Activated CD4-positive, alpha-beta T cell treated with anti-CD3 and anti-CD28 coated beads, Interleukin-2, amount 10 ng/mL, durations not matched to agents 24 days and 14 days (primary cell): ENCODE measurements around the gene TUBA8. TPM values are rescaled to one million over a fixed set of nuclear protein-coding genes. Genes with fewer than 3 reads are reported as not detected.
A peak's percentile ranks its signal among the peaks of the same experiment; 100 is the strongest.
"Not testable (repeated sequence)": the region's sequence is repeated elsewhere in the genome, so short reads cannot be mapped to it uniquely, and the experiment has no call there.

Source experiments
- DNase-seq: peaks from one replicate; pipeline ENCODE4 v3.0.0; 2022
- H3K27ac Mint-ChIP-seq: one replicate; pipeline ENCODE4 v1.8.0; 2022; ENCODE audit warnings: mild to moderate bottlenecking, mixed read lengths
- H3K27me3 Mint-ChIP-seq: one replicate; pipeline ENCODE4 v1.8.0; 2022; ENCODE audit warnings: mixed read lengths
- H3K36me3 Mint-ChIP-seq: one replicate; pipeline ENCODE4 v1.8.0; 2022; ENCODE audit warnings: low read depth, mild to moderate bottlenecking, mixed read lengths
- H3K4me1 Mint-ChIP-seq: one replicate; pipeline ENCODE4 v1.8.0; 2021; ENCODE audit warnings: mixed read lengths
- H3K4me3 Mint-ChIP-seq: one replicate; pipeline ENCODE4 v1.8.0; 2022; ENCODE audit warnings: mild to moderate bottlenecking, moderate library complexity, mixed read lengths
- H3K9me3 Mint-ChIP-seq: one replicate; pipeline ENCODE4 v1.8.0; 2021; ENCODE audit warnings: mixed read lengths
- intact Hi-C: fragments of 100-400 bp; cut with micrococcal nuclease; formaldehyde crosslinking; loops from one replicate; pipeline ENCODE4 v1.15.1; 2023
- total RNA-seq: library from RNA; stranded (reverse); gene quantifications from 2 replicates; pipeline ENCODE4 v1.2.3, GENCODE V29; 2022

Gene TUBA8
- total RNA-seq = 1.2 and 1.7 TPM in 2 replicates

DNA sequence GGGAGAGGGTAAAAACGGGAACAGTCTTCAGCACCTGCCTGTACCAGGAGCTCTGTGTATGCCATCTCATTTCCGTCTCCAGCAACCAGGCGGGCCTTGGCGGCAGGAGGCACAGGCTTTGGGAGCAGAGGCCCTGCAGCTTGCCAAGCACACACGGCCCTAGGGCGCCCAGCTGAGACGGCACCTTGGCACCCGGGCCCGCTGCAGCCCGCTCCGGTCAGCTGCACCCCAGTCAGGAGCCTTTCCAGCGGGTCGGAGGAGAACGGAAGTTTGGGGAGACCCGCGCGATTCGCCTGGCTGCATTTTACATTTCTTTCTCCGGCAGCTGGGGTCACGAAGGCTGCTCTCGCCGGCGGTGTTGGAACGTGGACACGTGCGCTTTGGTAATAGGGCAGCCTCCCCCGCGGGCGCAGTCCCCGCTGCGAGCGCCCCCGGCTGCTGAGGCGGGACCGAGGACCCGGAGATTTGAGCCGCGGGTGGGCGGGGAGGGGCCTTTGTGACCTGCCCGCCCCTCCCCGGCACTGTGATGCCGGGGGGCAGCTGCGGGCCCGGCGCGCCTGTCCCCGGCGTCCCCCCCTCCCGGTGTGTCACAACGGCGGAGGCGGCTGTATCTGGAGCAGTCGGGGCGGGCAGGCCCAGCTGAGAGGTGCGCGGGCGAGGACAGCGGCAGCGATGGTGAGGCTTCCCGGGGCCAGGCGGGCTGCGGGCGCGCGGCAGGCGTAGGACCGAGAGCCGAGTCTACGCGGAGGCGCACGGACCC is at the start of gene TUBA8:
Gene TUBA8 (plus strand): TSS at position 616 of the 760 bp plus-strand sequence. CDS start 57 bp downstream, at position 673.
- intact Hi-C loops = no loop called here
- H3K27ac Mint-ChIP-seq = peak within 1 kb of the TSS; percentile 31
- H3K4me1 Mint-ChIP-seq = peaks cover 27% of the 10 kb centered on the region
- peak within 1 kb of the TSS; percentile 78 for H3K4me3 Mint-ChIP-seq
- DNase-seq = peak; percentile 72
- peaks cover 15% of the 10 kb centered on the region for H3K36me3 Mint-ChIP-seq
- peaks cover 7% of the 10 kb centered on the region for H3K9me3 Mint-ChIP-seq
- H3K27me3 Mint-ChIP-seq = peaks cover 36% of the 10 kb centered on the region

DNA sequence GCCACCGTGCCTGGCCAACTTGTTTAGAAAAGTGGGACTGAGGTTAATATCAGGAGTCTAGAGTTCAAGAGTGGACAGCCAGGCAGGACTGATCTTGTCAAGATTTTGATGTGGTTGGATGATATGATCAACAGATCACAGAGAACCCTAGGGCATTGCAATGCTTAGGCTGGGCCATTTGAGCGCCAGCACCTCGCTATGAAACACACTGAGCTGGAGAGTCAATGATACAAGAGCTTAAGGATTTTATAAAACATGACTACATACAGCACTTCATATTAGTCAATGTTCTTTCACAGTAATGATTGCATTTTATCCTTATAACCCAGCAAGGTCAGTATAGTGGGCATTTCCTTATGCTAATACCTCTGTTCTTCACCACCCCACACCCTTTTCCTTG is 48.2 kb upstream of the TUBA8 start:
- Mint-ChIP-seq H3K36me3 (no peaks in the 10 kb centered on the region), H3K4me1 (no peaks in the 10 kb centered on the region), H3K4me3 (no peak overlapping the region), H3K9me3 (no peaks in the 10 kb centered on the region), H3K27me3 (peaks cover 41% of the 10 kb centered on the region), H3K27ac (no peak overlapping the region)
- intact Hi-C loops = no loop called here
- no peak for DNase-seq

DNA sequence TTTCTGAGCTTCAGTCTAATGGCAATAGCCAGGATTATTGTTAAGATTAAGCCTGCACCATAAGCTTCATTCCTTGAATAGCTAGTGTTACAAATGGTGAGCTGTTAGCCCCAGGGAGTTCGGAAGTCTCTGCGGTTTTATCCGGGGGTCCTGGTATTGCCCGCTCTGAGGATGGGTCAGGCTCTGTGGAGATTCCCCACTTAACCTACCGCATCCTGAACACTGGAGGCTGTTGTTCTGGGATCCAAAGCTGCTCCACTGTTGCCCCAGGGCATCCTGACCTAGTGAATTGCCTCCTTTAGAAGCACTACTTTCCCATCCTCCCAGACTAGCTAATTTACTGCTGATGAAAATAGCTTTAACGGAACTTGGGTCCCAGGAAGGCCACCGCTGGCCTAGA is 47.3 kb upstream of the TUBA8 start:
- H3K9me3 Mint-ChIP-seq = no peaks in the 10 kb centered on the region
- H3K27ac Mint-ChIP-seq = no peak overlapping the region
- H3K4me1 Mint-ChIP-seq = no peaks in the 10 kb centered on the region
- H3K36me3 Mint-ChIP-seq = no peaks in the 10 kb centered on the region
- H3K4me3 Mint-ChIP-seq = no peak overlapping the region
- DNase-seq = no peak
- H3K27me3 Mint-ChIP-seq = peaks cover 39% of the 10 kb centered on the region
- intact Hi-C loops = no loop called here

DNA sequence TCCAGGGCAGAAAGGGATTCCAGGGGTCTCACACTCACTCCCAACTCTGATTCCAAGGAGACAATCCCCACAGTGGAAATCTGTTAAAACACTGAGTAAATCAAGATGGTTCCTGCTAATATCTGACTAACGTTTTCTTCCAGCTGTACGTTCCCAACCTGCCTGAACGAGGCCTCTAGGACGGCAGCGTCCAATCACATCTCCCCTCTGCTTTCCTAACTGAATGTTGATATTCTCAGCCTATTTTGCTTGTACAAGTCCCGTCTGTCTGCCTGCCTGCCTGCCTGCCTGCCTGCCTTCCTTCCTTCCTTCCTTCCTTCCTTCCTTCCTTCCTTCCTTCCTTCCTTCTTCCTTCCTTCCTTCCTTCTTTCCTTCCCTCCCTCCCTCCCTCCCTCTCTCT is 46.9 kb upstream of the TUBA8 start:
- DNase-seq, H3K27ac Mint-ChIP-seq, H3K4me1 Mint-ChIP-seq, H3K9me3 Mint-ChIP-seq, H3K4me3 Mint-ChIP-seq, H3K36me3 Mint-ChIP-seq, intact Hi-C loops: not testable (repeated sequence)
- peaks cover 41% of the 10 kb centered on the region for H3K27me3 Mint-ChIP-seq

DNA sequence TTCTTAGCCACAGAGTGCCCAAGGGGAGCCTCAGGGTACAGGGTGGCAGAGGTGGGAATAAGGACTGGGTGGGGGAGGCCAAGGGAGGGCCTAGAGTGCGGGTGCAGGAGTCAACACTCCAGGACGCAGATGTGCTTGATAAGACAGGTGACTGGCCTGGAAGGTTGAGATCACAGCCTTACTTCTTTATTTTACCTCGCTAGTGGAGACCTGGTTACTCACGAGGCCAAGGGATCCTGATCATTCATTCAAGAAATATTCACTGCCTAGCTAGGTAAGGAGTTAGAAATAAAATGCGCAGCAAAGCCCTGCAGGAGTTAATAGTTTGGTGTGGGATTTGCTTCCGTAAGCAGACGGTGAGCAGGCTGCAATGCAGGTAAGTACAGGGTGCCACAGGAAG is 46.0 kb upstream of the TUBA8 start:
- no peaks in the 10 kb centered on the region for H3K9me3 Mint-ChIP-seq
- no peak for DNase-seq
- no peaks in the 10 kb centered on the region for H3K4me1 Mint-ChIP-seq
- intact Hi-C loops = no loop called here
- no peak overlapping the region for H3K27ac Mint-ChIP-seq
- H3K36me3 Mint-ChIP-seq = no peaks in the 10 kb centered on the region
- H3K27me3 Mint-ChIP-seq = peaks cover 47% of the 10 kb centered on the region
- no peak overlapping the region for H3K4me3 Mint-ChIP-seq

DNA sequence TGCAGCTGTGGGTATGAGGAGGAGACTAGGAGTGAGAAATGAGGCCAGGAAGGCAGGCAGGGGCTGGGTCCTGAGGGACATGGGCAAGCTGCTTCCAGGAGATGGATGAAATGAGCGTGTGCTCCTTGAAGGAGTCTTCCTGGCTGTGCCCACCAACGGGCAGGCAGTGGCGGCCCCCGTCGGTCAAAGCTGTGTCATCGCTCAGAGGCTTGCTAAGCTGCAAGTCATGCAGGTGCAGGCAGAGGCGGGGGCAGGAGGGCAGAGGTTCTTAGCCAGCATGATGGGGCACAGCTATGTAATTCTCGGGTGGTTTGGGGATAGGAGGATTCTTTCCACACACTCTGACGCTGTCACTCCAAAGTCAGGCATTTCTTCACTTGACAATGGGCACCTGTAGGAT is 45.4 kb upstream of the TUBA8 start:
- Mint-ChIP-seq H3K9me3 (no peaks in the 10 kb centered on the region), H3K27ac (no peak overlapping the region), H3K4me1 (no peaks in the 10 kb centered on the region), H3K36me3 (no peaks in the 10 kb centered on the region), H3K4me3 (no peak overlapping the region), H3K27me3 (peaks cover 49% of the 10 kb centered on the region)
- no peak for DNase-seq
- intact Hi-C loops = no loop called here

DNA sequence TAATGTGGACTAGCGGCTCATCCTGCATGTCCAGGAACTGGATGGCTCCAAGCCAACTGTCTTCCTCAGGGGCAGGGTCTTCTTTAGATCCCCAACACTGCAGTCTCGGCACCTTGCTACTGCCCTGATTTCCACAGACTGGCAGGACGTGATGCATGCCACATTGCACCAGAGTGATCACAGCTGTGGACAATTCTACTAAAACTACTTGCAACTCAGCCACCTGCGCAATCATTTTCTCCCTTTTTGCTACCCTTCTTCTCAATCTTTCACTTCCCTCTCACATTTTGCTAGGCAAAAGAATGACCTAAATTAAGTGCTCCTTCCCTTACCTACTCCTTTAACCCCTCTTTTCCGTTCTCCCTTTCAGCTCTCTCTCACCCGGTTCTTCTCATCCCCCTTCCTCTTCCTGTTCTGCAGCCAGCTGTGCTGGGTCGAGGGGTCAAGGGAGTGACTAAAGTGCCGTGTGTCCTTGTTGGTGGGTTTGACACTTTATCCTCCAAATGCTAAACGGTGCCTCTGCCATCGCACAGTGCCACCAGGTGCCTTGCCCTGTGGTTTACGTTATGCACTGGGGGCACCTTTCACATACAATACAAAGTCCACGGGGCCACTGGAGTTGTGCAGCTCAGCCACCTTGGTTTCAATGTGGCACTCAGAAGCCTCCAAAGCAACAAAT is 44.3 kb upstream of the TUBA8 start:
- no peak overlapping the region for H3K4me3 Mint-ChIP-seq
- H3K27ac Mint-ChIP-seq = no peak overlapping the region
- DNase-seq = no peak
- no peaks in the 10 kb centered on the region for H3K4me1 Mint-ChIP-seq
- intact Hi-C loops = no loop called here
- H3K36me3 Mint-ChIP-seq = no peaks in the 10 kb centered on the region
- H3K27me3 Mint-ChIP-seq = peaks cover 49% of the 10 kb centered on the region
- no peaks in the 10 kb centered on the region for H3K9me3 Mint-ChIP-seq

DNA sequence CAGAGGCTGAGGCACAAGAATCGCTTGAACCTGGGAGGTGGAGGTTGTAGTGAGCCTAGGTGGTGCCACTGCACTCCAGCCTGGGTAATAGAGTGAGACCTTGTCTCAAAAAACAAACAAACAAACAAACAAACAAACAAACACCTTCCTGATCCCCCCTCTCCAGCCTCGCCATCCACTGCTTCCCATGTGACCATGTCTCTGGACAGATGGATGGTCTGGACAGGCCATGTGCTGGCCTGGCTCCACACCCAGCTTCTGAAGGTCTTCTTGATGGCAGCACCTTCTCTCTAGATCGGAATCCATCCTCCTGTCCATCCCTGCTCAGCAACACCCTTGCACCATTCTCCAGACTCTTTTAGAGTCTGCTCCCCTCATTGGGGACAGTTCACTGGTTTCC is 43.5 kb upstream of the TUBA8 start:
- peaks cover 49% of the 10 kb centered on the region for H3K27me3 Mint-ChIP-seq
- no peak overlapping the region for H3K27ac Mint-ChIP-seq
- no peak overlapping the region for H3K4me3 Mint-ChIP-seq
- intact Hi-C loops = no loop called here
- H3K9me3 Mint-ChIP-seq = no peaks in the 10 kb centered on the region
- H3K36me3 Mint-ChIP-seq = no peaks in the 10 kb centered on the region
- DNase-seq = no peak
- no peaks in the 10 kb centered on the region for H3K4me1 Mint-ChIP-seq

DNA sequence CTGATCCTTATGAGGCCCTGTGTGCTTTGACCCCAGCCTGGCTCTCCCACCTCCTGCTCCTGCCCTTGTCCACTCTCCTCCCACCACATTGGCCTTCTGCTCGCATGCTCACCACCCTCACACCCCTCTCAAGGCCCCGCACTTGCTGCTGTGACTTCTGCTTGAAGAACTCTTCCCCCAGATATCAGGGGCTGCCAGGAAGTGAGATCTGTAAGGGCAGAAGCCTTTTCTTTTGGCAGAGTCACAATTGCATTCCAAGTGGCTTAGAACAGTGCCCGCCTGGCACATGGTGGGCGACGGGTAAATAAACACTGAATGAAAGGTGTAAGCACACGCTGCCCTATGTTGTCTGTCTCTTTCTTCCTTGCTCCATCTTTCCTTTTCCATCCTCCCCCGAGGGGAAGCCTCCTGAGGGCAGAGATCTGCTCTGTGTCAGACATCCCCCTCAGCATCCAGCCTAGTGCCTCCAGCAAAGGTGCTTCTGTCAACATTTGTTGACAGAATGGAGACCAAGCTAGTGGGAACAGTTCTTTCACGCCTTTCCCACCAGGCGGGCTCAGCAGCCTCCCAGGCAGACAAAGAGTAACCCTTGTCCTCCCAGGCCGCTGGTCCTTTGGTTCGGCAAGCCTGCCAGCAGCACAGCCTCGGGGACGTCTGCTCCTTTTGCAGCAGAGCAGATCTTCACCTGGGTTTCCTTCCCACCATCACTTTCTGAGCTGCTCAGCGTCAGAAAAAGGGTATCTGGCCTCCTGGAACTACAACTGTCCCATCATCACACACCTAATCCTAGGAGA is 42.9 kb upstream of the TUBA8 start:
- Mint-ChIP-seq H3K4me3 (no peak overlapping the region), H3K27me3 (peaks cover 49% of the 10 kb centered on the region), H3K4me1 (no peaks in the 10 kb centered on the region), H3K9me3 (no peaks in the 10 kb centered on the region), H3K36me3 (no peaks in the 10 kb centered on the region), H3K27ac (no peak overlapping the region)
- intact Hi-C loops = no loop called here
- no peak for DNase-seq

DNA sequence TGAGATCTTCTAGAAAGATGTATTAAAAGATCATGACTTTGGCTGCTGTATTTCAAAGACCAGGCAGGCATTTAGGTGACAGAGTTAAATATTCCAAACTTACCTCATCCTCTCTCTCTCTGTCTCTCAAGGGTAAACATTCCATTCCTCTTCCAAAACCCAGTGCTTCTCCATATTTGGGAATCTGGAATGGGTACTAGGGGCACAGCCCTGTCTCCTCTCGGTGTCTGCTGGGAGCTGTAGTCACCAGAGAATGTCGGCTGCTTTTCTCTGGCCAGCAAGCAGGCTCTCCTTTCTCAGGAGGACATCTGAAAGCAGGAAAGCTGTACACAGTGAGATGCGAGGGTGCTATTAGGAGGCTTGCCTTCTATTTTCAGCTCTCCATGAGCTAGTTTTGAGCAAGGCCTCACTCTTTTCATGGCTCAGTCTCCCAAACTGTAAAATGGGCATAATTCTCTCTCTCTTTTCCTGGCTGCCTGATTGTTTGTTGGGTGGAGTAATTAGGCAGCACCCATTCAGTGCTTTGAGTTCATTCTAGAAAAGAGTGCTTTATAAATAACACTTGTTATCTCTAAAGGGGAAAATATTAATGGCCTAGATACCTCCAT is 42.1 kb upstream of the TUBA8 start:
- no peak for DNase-seq
- no peaks in the 10 kb centered on the region for H3K4me1 Mint-ChIP-seq
- intact Hi-C loops = no loop called here
- H3K9me3 Mint-ChIP-seq = no peaks in the 10 kb centered on the region
- H3K27ac Mint-ChIP-seq = no peak overlapping the region
- H3K4me3 Mint-ChIP-seq = no peak overlapping the region
- peaks cover 49% of the 10 kb centered on the region for H3K27me3 Mint-ChIP-seq
- no peaks in the 10 kb centered on the region for H3K36me3 Mint-ChIP-seq

DNA sequence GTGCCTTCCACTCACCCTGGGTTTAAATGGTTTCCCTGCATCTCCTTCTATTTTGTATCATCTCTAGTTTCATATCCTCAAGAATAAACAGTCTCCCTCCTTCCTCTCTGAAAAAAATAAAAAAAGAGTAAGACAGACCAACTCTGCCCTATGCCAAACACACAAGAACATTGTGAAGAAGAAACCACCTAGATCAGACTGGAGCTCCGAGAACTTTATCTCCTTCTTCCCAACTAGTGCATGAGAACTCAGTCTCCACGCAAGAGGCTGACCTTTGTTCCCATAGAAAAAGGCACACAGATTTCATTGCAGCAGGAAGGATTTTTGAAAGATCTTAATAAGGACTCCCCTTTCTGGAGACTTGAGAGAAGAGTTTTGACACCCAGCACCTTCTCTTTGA is 41.6 kb upstream of the TUBA8 start:
- H3K36me3 Mint-ChIP-seq = no peaks in the 10 kb centered on the region
- intact Hi-C loops = no loop called here
- no peaks in the 10 kb centered on the region for H3K4me1 Mint-ChIP-seq
- no peak overlapping the region for H3K27ac Mint-ChIP-seq
- H3K9me3 Mint-ChIP-seq = no peaks in the 10 kb centered on the region
- peaks cover 47% of the 10 kb centered on the region for H3K27me3 Mint-ChIP-seq
- no peak overlapping the region for H3K4me3 Mint-ChIP-seq
- DNase-seq = no peak

DNA sequence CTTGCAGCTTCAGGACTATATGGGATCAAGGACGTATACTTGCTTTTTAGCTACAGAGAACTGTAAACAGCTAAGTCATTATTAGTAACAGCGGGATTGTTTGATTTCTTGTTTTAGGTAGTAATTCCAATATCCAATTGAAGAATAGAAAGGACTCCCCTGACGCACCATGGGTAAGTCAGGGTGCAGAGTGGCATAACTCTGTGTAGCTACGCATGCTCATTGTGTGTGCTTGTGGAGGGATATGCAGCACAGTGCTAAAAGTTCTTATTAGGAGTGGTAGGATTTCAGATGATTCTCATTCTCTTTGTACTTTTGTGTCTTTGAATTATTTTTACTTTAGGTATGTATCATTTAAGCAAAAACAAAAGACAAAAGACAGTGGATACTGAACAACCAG is 40.6 kb upstream of the TUBA8 start:
- intact Hi-C loops = no loop called here
- no peaks in the 10 kb centered on the region for H3K36me3 Mint-ChIP-seq

DNA sequence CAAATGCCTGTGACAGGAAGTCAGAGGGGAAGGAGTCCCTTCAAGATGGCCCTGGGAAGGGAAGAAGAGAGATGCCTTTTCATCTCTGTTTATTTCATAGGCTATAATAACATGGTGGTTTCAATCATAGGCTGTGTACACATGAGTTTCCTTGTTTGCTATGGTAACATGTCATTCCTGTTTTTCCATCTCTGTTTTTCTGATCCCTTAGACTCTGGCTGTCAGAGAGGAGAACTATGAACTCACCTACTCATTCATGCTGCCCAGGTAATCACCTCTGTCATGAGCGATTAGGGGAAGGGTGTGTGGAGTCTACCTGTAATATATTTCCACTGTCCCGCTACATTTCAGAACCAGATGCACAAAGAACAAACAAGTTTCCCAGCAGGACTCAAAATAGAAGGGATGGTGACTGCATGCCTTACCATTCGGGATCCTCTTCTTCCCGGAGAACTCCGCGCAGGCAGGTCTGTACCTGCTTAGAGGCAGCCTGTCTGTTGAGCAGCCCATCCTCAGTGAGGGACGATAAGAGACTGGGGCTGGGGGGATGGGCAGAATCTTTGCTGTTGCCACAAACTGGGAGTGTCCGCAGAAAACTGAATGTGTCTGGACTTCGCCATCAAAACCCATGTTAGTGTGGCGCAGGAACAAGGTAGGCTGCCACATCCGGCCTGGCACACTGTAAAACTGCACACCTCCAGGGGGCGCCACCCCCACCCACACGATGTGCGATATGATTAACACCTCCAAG is 39.9 kb upstream of the TUBA8 start:
- Mint-ChIP-seq H3K27me3 (peaks cover 35% of the 10 kb centered on the region), H3K4me1 (no peaks in the 10 kb centered on the region), H3K4me3 (no peak overlapping the region), H3K36me3 (no peaks in the 10 kb centered on the region), H3K27ac (no peak overlapping the region), H3K9me3 (no peaks in the 10 kb centered on the region)
- intact Hi-C loops = no loop called here
- no peak for DNase-seq

More for the DNA sequence above, 40.6 kb upstream of the TUBA8 start:
- Mint-ChIP-seq H3K27me3 (peaks cover 42% of the 10 kb centered on the region), H3K4me1 (no peaks in the 10 kb centered on the region), H3K9me3 (no peaks in the 10 kb centered on the region), H3K27ac (no peak overlapping the region), H3K4me3 (no peak overlapping the region)
- DNase-seq = no peak
